Measurements from ENCODE around the gene ACTN2.

DNA sequence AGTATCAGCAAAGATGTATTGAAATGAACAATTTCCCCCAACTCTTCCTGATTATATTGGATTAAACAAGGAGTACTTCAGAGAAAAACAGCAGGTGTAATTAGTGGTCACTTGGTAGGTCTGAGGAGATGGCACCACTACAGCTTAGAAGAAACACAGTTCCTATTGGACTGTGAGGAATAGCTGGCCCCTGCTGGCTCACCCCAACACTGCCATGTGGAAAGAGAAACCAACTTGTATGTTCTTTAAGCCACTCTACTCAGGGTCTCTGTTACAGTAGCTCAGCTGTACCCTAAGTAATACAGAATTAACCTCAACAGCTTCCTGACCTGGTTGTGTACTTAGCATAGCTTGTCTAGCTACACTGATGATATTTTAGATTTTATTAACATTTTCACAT, 82.3 kb downstream of the ACTN2 start:
- no peak for TF ChIP-seq POLR2A (IDR thresholded peaks at IDR 0.05)
- TF ChIP-seq, protein P1, sequence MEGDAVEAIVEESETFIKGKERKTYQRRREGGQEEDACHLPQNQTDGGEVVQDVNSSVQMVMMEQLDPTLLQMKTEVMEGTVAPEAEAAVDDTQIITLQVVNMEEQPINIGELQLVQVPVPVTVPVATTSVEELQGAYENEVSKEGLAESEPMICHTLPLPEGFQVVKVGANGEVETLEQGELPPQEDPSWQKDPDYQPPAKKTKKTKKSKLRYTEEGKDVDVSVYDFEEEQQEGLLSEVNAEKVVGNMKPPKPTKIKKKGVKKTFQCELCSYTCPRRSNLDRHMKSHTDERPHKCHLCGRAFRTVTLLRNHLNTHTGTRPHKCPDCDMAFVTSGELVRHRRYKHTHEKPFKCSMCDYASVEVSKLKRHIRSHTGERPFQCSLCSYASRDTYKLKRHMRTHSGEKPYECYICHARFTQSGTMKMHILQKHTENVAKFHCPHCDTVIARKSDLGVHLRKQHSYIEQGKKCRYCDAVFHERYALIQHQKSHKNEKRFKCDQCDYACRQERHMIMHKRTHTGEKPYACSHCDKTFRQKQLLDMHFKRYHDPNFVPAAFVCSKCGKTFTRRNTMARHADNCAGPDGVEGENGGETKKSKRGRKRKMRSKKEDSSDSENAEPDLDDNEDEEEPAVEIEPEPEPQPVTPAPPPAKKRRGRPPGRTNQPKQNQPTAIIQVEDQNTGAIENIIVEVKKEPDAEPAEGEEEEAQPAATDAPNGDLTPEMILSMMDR (IDR thresholded peaks at IDR 0.05), result no peak

Measured in testis (tissue), 2 donors.